ENCODE measurements around the gene GRK4. TPM values are rescaled to one million over a fixed set of nuclear protein-coding genes. Genes with fewer than 3 reads are reported as not detected.

The GRK4 gene
- total RNA-seq, 1 experiment from 2014 or later: 3.7 TPM

- POLR2A ChIA-PET (ENCODE audit: unreplicated experiment): no interaction called here
- Histone ChIP-seq H3K9me3 (ENCODE audit: low read length) (no peaks in the 10 kb centered on the region), H3F3A (ENCODE audit: low read length, unreplicated experiment) (no peaks in the 10 kb centered on the region), H3K4me1 (ENCODE audit: insufficient read depth, low read length) (no peaks in the 10 kb centered on the region), H3K36me3 (ENCODE audit: low read depth, low read length) (no peaks in the 10 kb centered on the region), H3K27ac (ENCODE audit: low read length) (no peak overlapping the region), H3K9me2 (replicated peaks; ENCODE audit: low read length) (no peaks in the 10 kb centered on the region), H4K20me1 (ENCODE audit: low read length) (no peaks in the 10 kb centered on the region), H3K4me2 (ENCODE audit: low read length) (no peak overlapping the region), H2AFZ (ENCODE audit: low read length) (no peak overlapping the region), H3K4me3 (ENCODE audit: low read length) (no peak overlapping the region), H3K27me3 (ENCODE audit: low read length) (no peaks in the 10 kb centered on the region), H3K9ac (ENCODE audit: low read length) (no peak overlapping the region), H3K79me2 (ENCODE audit: low read length) (no peaks in the 10 kb centered on the region)
- ATAC-seq (no peak), DNase-seq (no peak)
- TF ChIP-seq CTCF (conservative IDR thresholded peaks at IDR 0.05; ENCODE audit: low read depth, low read length): no peak
- no peak for TF ChIP-seq EZH2phosphoT487 (IDR thresholded peaks at IDR 0.05; ENCODE audit: borderline replicate concordance, low read length)
- CTCF ChIA-PET: no interaction called here
- BruUV-seq (replicated peaks): no TSS peak
- intact Hi-C loops (cut with micrococcal nuclease): no loop called here
These were observed 58.3 kb downstream of the GRK4 start for GRCh38 chr4:3021627-3022026.

GRCh38 chr4:3022112-3022511, 58.7 kb downstream of the GRK4 start:
- ChIA-PET POLR2A (ENCODE audit: unreplicated experiment) (no interaction called here), CTCF (no interaction called here)
- no peaks in the 10 kb centered on the region for H3K4me1 ChIP-seq (ENCODE audit: insufficient read depth, low read length)
- no peak overlapping the region for H3K9ac ChIP-seq (ENCODE audit: low read length)
- no peaks in the 10 kb centered on the region for H3K79me2 ChIP-seq (ENCODE audit: low read length)
- H3F3A ChIP-seq (ENCODE audit: low read length, unreplicated experiment): no peaks in the 10 kb centered on the region
- no peaks in the 10 kb centered on the region for H3K27me3 ChIP-seq (ENCODE audit: low read length)
- H3K9me3 ChIP-seq (ENCODE audit: low read length): no peaks in the 10 kb centered on the region
- DNase-seq: no peak
- H4K20me1 ChIP-seq (ENCODE audit: low read length): no peaks in the 10 kb centered on the region
- no peaks in the 10 kb centered on the region for H3K36me3 ChIP-seq (ENCODE audit: low read depth, low read length)
- intact Hi-C loops (cut with micrococcal nuclease): no loop called here
- no peak overlapping the region for H3K4me3 ChIP-seq (ENCODE audit: low read length)
- no peak for ATAC-seq
- no peaks in the 10 kb centered on the region for H3K9me2 ChIP-seq (replicated peaks; ENCODE audit: low read length)
- BruUV-seq (replicated peaks): no TSS peak
- no peak overlapping the region for H3K27ac ChIP-seq (ENCODE audit: low read length)
- no peak overlapping the region for H3K4me2 ChIP-seq (ENCODE audit: low read length)
- no peak overlapping the region for H2AFZ ChIP-seq (ENCODE audit: low read length)
- no peak for TF ChIP-seq EZH2phosphoT487 (IDR thresholded peaks at IDR 0.05; ENCODE audit: borderline replicate concordance, low read length)
- TF ChIP-seq EZH2 (IDR thresholded peaks at IDR 0.05; ENCODE audit: low read length, unreplicated experiment): no peak
- TF ChIP-seq CTCF (conservative IDR thresholded peaks at IDR 0.05; ENCODE audit: low read depth, low read length): no peak

- Histone ChIP-seq H3F3A (ENCODE audit: low read length, unreplicated experiment) (no peaks in the 10 kb centered on the region), H3K27me3 (ENCODE audit: low read length) (no peaks in the 10 kb centered on the region), H3K4me2 (ENCODE audit: low read length) (no peak overlapping the region), H3K79me2 (ENCODE audit: low read length) (no peaks in the 10 kb centered on the region), H3K9me2 (replicated peaks; ENCODE audit: low read length) (no peaks in the 10 kb centered on the region), H3K36me3 (ENCODE audit: low read depth, low read length) (no peaks in the 10 kb centered on the region), H4K20me1 (ENCODE audit: low read length) (no peaks in the 10 kb centered on the region), H3K9me3 (ENCODE audit: low read length) (no peaks in the 10 kb centered on the region), H2AFZ (ENCODE audit: low read length) (no peak overlapping the region), H3K4me1 (ENCODE audit: insufficient read depth, low read length) (no peaks in the 10 kb centered on the region), H3K4me3 (ENCODE audit: low read length) (no peak overlapping the region), H3K9ac (ENCODE audit: low read length) (no peak overlapping the region), H3K27ac (ENCODE audit: low read length) (no peak overlapping the region)
- no peak for TF ChIP-seq CTCF (conservative IDR thresholded peaks at IDR 0.05; ENCODE audit: low read depth, low read length)
- no peak for TF ChIP-seq EZH2phosphoT487 (IDR thresholded peaks at IDR 0.05; ENCODE audit: borderline replicate concordance, low read length)
- TF ChIP-seq EZH2 (IDR thresholded peaks at IDR 0.05; ENCODE audit: low read length, unreplicated experiment): no peak
- ATAC-seq: no peak
- no peak for DNase-seq
- BruUV-seq (replicated peaks): no TSS peak
- CTCF ChIA-PET: no interaction called here
- intact Hi-C loops (cut with micrococcal nuclease): no loop called here
- POLR2A ChIA-PET (ENCODE audit: unreplicated experiment): no interaction called here
These were observed 59.3 kb downstream of the GRK4 start for GRCh38 chr4:3022651-3023050.

Data from PC-3 (cell line).